Lung microvascular endothelial cell (primary cell): ENCODE measurements around the gene IQCM. TPM values are rescaled to one million over a fixed set of nuclear protein-coding genes. Genes with fewer than 3 reads are reported as not detected.
"Not testable (repeated sequence)": the region's sequence is repeated elsewhere in the genome, so short reads cannot be mapped to it uniquely, and the experiment has no call there.

Source experiments
- DNase-seq, 2 donors: peaks; one replicate each; pipeline versions ENCODE4 v3.0.0 to v3.0.0-alpha.2; 2010; ENCODE audit warnings: low read depth in 2 of 2
- total RNA-seq: library from RNA; depleted of rRNA; stranded (reverse); fragments of >200 nt; gene quantifications from 2 replicates; pipeline ENCODE4 v1.2.1, GENCODE V29; 2014

IQCM gene
- total RNA-seq, 1 donor from 2014 or later = not detected

GRCh38 chr4:149584722-149585121 is 230.9 kb downstream of the IQCM start:
- no peak for DNase-seq

DNA sequence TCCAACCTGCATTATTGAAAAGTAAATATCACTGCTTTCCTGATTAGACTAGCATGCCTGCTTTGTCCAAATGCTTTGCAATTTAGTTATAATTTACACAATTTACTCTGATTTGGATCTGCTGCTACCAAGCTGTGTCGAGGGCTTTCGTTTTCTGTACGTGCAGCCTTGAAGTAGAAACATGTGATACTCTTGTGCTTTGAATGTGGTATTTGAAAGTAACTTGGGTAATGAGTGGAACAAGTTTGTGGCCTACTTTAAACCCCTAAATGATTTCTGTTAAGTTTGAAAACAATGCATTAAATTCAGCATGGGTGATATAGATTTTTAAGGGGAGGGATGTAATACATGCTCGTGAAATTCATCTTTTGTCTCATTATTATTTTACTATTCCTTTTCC is 240.7 kb downstream of the IQCM start:
- DNase-seq = no peak

DNA sequence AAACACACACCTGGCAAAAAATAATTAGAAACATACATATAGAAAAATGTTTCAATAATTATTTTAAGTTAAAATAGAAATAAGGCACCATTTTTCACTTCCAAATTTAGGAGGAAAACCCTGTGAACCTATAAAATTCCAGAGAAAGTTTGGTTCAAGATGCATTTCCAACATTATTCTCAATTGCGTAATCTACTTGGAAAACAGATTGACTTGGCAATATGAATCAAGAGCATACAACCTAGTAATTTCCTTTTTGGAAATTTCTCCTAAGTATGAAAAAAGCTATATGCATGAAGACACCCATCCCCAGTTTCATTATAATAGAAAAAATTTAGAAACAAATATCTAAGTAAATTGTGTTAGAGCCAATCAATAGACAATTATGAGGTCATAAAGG is 242.9 kb downstream of the IQCM start:
- no peak for DNase-seq

DNA sequence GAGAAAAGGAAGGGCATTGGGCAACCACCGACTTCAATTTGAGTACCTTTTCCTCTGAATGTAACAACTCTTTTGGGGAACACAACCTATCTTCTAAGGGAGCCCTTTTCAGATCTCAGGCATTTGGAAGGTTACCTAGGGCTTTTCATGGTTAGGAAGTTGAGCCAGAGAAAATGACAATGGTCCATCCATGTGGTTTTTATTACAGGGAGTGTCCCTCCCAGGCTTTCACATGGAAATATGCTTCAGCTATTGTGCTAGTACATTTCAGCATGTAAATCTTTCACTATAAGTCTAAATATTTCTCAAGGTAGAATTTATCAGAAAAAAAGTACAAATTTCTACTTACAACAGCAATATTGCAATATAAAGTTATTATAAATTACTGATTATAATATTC is 259.8 kb downstream of the IQCM start:
- no peak for DNase-seq

GRCh38 chr4:149555146-149555545 is 260.5 kb downstream of the IQCM start:
- DNase-seq = no peak

DNA sequence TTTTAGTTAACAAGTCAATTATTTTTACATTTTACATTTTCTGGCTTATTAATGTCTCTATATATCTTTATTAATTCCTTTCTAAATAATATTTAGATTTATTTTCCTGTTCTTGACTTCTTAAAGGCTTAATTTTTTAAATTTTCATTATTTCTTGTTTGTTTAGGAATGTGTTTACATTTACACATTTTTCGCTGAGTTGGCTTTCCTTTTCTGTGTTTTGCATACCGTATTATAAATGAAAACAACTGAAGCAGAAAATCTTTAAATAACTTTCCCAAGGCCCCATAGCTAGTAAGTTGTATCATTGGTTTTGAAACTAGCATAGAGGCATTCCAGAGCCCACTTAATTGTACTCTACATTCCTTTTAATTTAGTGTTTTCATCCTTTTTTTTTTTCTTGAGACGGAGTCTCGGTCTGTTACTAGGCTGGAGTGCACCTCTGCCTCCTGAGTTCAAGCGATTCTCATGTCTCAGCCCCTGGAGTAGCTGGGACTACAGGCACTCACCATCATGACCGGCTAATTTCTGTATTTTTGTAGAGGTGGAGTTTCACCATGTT is 261.6 kb downstream of the IQCM start:
- DNase-seq = no peak

- DNase-seq = no peak
Observed at GRCh38 chr4:149552601-149553000, 263.0 kb downstream of the IQCM start.

DNA sequence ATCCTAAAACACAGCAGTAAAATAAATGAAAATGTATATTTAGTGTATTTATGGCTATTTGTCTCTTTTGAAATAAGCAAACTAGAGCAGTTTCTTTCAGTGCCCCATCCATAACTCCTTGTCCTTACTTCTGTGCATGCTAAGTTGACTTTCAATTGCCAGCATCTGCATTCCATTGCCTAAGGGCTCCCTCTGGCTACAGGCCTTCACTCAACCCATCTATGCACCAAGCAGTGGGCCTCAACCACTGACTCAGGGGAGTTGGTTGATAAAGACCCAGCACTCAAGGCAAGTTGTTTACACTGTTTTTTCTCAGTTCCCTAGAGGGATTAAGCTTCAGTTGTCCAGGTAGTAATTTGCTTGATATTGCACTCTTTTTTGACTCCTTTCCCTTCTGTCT is 265.7 kb downstream of the IQCM start:
- DNase-seq = no peak

GRCh38 chr4:149534779-149535178 is 280.9 kb downstream of the IQCM start:
- DNase-seq = no peak

DNA sequence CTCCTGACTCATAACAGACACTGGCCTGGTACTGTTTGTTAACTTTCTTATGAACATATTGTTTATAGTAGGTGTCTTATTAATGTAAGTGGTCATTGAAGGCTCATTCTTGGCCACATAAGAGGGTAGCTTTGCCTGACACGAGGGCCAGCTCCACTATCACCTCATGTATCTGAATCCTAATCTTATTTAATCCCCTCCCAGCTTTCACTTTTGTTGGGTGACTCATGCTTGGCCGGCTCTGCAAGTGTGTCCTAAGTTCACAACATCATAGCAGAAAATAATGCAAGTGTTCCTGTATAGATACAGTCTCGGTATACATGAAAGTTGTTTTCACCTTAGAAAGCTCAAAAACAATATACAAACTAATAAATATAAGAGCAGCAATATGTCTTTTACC is 283.8 kb downstream of the IQCM start:
- no peak for DNase-seq

GRCh38 chr4:149523039-149523438 is 292.6 kb downstream of the IQCM start:
- no peak for DNase-seq

GRCh38 chr4:149521611-149522425 is 293.8 kb downstream of the IQCM start:
- no peak for DNase-seq

GRCh38 chr4:149518471-149518870 is 297.2 kb downstream of the IQCM start:
- no peak for DNase-seq

DNA sequence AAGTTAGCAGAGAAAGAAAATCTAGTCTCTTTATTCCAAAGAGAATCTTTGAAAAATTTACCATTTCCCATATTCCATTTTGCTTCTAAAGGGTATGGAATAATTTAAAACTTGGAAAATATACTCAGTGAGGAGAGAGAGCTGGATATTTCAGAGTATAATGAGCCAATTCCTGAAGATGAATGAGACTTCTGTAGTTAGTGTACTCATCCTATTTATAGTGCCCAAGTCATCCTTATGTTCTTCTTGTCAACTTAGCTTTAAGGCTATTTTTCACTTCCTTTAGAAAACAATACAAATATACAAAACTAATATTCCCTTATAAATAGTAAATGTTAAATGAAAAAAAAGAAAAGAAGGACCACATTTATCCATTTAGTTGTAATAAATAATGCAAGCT is 302.6 kb downstream of the IQCM start:
- DNase-seq = no peak

DNA sequence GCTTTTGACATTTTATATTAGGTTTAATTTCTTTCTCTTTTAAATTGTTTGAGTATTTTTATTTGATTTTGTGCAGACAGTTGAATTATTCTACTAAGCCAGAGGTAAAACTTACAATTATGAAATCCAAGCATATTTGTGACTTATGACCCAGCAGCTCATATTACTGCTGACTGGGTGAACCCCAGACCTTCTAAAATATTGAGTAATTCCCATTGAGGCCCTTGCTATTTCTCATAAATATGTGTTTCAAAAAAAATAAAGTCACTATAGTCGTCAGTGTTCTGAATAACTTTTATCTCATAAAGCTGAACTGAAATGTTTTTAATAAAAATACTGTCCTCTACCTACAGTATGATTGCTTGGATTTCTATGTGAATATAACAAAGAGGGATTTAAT is 303.1 kb downstream of the IQCM start:
- no peak for DNase-seq

DNA sequence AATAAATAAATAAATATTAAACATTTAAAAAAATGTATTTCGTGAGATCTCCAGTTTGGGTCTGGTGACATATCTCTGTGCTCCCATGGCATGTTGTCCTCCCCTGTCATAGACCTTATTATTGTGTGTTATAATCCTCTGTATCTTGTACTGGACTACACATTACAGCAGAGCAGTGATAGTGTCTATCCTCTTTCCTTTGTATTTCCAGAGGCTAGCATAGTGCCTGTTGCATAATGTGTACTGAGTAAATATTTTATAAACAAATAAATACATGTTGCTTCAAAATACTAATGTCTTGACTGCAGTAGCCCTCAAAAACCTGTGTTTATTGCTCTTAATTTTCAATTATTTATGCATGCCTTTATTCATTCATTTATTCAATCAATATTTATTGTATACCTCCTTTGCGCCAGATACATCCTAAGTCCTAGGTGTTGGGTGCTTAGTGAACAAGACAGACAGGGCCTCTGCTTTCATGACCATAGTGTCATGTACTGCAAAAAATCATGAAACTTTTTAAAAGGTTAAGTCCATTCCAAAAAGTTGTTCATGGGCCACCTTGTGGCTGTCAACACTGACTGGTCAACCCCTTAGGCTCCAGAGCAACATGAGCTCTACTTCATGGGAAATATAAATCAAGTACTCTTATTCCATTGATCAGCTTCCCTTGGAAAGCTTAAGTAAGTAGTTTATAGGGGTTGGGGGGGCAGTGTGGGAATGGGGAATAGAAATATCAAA is 303.9 kb downstream of the IQCM start:
- DNase-seq = no peak

GRCh38 chr4:149507309-149507708 is 308.3 kb downstream of the IQCM start:
- not testable (repeated sequence) for DNase-seq

GRCh38 chr4:149500806-149501205 is 314.8 kb downstream of the IQCM start:
- no peak for DNase-seq

GRCh38 chr4:149499726-149500125 is 315.9 kb downstream of the IQCM start:
- no peak for DNase-seq

- DNase-seq = no peak
Observed at GRCh38 chr4:149498246-149498645, 317.4 kb downstream of the IQCM start.

DNA sequence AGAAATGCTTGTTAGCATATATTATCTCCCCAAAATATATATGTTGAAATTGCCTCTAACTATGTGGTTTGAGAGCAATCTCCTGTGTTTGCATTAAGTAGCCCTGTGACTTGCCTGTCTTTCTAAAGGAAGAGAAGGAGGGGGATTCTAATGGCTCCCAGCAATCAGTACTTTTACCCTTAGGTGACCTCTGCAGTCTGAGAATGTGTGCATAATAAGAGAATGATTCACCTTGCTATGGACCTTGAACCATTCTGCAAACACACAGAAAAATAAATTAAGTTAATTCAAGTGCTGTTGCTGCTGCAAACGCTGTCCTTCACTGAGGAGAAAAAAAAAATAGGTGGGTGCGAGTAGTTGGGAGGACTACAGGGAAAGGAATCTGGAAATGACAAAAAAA is 322.2 kb downstream of the IQCM start:
- no peak for DNase-seq

DNA sequence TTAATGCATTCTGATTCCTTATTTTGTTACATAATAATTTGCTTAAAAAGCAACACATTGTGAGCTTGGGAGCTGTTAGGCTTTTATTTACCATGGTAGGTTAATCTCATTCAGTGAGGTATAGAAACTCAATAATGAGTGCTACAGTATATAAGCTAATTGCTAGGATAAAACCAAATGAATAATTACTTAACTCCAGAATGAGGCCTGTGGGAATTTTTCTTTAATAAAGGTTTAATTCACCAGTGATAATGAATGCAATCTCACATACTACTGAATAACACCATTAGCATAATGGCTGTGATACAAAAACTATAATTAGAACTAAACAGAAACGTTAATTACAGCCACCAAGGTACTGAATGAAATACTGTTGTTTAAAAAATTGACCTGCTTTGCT is 326.3 kb downstream of the IQCM start:
- DNase-seq = no peak

- DNase-seq = no peak
Observed at GRCh38 chr4:149486861-149487260, 328.8 kb downstream of the IQCM start.
